GM13977 (cell line): ENCODE measurements around the gene CLDND1.

Experiments used
- DNase-seq: peaks from one replicate; pipeline ENCODE4 v3.0.0; 2012; ENCODE audit warnings: low spot score
- in situ Hi-C: fragments of 300-500 bp; cut with MboI; formaldehyde crosslinking; loops from one replicate; pipeline ENCODE4 v1.12.0; 2022; ENCODE audit warnings: low sequenced_read_pairs, low pct_unique_long_range_greater_than_20kb, mixed read lengths, inconsistent platforms; ENCODE audit not compliant: unreplicated experiment
- TF ChIP-seq, protein P1 (sequence below): IDR thresholded peaks from 2 replicates; pipeline ENCODE4 v1.5.1; 2012; ENCODE audit warnings: mild to moderate bottlenecking, control low read depth; ENCODE audit not compliant: insufficient read depth; ENCODE audit errors: extremely low read depth, missing control alignments

CLDND1 gene

DNA sequence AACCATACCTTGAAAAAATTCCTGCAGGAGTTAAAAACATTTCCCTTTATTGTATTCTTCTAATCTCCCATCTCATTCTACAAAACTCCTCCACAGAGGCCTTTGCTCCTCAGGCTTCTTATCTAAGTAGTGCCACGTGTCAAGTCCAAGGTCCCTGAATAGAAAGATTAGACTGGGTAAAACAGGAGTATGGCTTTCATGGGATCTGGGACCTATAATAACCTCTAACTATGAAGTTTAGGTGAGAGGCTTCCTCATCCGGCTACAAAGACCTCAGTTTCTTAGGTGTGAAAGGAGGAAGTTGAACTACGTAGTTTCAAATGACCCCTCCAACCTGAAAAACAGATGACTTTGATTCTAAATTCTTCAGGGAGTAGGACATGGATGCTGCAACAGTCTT is 29.1 kb upstream of the CLDND1 start:
- in situ Hi-C loops, result no loop called here
- DNase-seq, result no peak
- TF ChIP-seq, protein P1, sequence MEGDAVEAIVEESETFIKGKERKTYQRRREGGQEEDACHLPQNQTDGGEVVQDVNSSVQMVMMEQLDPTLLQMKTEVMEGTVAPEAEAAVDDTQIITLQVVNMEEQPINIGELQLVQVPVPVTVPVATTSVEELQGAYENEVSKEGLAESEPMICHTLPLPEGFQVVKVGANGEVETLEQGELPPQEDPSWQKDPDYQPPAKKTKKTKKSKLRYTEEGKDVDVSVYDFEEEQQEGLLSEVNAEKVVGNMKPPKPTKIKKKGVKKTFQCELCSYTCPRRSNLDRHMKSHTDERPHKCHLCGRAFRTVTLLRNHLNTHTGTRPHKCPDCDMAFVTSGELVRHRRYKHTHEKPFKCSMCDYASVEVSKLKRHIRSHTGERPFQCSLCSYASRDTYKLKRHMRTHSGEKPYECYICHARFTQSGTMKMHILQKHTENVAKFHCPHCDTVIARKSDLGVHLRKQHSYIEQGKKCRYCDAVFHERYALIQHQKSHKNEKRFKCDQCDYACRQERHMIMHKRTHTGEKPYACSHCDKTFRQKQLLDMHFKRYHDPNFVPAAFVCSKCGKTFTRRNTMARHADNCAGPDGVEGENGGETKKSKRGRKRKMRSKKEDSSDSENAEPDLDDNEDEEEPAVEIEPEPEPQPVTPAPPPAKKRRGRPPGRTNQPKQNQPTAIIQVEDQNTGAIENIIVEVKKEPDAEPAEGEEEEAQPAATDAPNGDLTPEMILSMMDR, result no peak

DNA sequence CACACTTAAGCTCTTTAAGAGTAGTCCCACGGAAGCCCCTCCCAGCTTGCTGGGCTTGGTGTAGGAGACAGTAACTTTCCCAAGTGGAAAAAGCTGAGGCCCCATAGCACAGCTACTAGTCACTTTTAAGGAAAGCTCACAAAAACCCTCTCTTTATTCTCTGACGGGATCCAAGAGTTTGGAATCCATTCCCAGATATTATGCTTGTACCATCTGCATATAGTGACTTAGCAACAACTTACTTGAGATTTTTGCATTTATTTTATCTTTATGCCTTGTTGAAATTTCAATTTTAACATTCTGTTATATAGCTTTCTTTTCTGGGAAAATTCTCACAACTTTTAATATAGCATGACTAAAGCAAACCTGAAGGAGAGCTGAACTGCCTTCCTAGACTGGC is 28.5 kb upstream of the CLDND1 start:
- in situ Hi-C loops, result no loop called here
- TF ChIP-seq, protein P1, result no peak
- DNase-seq, result no peak

DNA sequence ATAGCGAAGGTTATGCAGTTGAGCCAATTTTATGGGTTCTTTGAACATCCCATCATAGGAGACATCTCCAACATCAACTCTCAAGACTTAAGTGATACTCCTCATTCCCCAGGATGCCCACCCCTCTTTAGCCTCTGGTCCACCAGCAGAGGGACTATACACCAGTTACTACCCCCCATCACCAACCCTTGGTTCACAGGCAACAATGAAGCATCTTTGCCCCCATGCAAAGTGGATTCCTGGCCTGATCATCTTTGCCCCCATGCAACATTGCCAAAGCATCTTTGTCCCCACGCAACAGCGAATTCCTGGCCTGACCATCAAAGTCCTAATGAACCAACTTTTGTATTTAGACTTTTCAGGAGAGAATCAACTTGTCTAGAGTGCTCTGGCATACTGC is 28.1 kb upstream of the CLDND1 start:
- TF ChIP-seq, protein P1, result no peak
- in situ Hi-C loops, result no loop called here
- no peak for DNase-seq

DNA sequence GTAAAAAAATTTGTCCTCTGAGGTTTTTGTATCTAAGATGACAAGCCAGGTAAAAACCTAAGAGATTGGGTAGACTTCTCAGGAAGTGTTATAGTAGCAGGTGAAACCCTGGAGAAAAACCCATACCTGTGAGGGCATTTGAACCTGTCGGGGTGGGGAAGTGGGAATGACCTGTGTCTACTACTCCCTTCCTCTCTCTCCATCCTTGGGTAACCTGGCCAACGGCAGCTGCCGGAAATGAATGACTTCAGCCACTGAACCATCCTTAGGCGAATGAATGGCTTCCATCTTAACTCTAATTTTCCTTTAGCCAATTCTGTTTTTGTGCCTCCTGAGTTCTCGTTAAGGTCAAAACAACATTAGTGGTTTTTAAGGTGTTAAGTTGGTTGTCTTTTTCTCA is 25.8 kb upstream of the CLDND1 start:
- in situ Hi-C loops, result no loop called here
- TF ChIP-seq, protein P1, result no peak
- no peak for DNase-seq

DNA sequence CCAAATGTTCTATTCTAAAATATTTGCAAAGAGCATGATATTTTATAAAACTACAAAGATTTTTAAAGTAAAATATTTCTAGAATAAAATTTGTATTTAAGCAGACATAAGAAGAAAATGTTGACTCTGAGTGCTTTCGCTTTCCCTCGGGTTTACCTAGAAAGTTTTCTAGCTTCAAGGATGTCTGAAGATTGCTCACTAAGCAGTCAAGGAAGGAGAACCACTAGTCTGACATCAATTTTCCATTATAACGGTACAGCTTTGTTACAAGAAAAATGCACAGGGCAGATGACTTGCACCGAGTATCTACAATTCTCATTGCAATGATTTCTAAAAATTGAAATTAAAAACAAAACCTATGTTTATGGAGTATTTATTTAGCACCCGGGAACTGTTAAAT is 23.2 kb upstream of the CLDND1 start:
- no peak for DNase-seq
- TF ChIP-seq, protein P1, result no peak
- in situ Hi-C loops, result no loop called here

DNA sequence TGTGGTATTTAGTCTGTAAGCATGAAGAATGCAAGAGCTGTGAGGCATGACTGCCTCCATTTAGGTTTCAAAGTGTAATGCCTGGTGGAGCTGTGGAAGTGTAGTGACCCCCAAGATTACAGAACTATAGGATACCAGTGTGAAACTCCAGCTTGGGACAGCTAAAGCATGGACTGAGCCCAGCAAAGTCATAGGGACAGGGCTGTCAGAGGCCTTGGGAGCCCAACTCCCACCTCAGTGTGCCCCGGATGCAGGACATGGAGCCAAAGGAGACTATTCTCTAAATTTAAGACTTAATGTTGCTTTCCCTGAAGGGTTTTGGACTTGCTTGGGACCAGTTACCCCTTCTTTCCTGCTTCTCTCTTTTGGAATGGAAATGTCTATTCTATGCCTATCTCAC is 19.9 kb upstream of the CLDND1 start:
- in situ Hi-C loops, result no loop called here
- no peak for DNase-seq
- TF ChIP-seq, protein P1, result no peak

DNA sequence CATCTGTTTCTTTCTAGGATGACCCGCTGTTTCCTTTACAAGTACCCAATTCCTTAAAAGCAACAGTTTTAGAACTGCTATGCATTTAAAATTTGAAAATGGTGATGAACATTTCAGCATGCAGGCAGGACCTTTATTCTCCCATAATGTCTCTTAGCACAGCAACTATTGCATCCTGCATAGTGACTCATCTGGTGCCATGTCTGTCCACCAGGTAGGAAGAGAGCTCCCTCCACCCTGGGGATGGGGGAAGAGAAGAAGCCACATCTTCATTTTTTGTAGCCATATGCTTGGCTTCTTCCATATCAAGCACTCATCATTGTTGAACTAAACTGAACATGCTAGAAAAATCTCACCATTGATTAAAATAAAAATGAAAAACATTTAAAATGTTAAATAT is 19.0 kb upstream of the CLDND1 start:
- TF ChIP-seq, protein P1, result no peak

More for the DNA sequence above, 19.0 kb upstream of the CLDND1 start:
- in situ Hi-C loops, result no loop called here
- DNase-seq, result no peak
